Osteoblast (primary cell): ENCODE data around the gene KLHDC4. TPM values are rescaled to one million over a fixed set of nuclear protein-coding genes. Genes with fewer than 3 reads are reported as not detected.

Experiments used
- DNase-seq: peaks from one replicate; pipeline ENCODE4 v3.0.0; 2011; ENCODE audit warnings: low spot score, mixed read lengths; ENCODE audit not compliant: insufficient read length; ENCODE audit errors: missing footprints
- H2AFZ ChIP-seq: 2 replicates; pipeline ENCODE4 v1.6.0; 2011; ENCODE audit warnings: mild to moderate bottlenecking, low read length
- H3K27ac ChIP-seq: 2 replicates; pipeline ENCODE4 v1.5.1; 2011; ENCODE audit warnings: mild to moderate bottlenecking, low read depth, low read length, moderate library complexity
- H3K27me3 ChIP-seq: 2 replicates; pipeline ENCODE4 v1.6.0; 2012; ENCODE audit warnings: mild to moderate bottlenecking, control low read depth, inconsistent platforms, low read length, moderate library complexity; ENCODE audit not compliant: insufficient read depth
- H3K36me3 ChIP-seq: 2 replicates; pipeline ENCODE4 v1.5.1; 2011; ENCODE audit warnings: mild to moderate bottlenecking, low read length, control low read depth, moderate library complexity; ENCODE audit not compliant: insufficient read depth
- H3K4me1 ChIP-seq: 2 replicates; pipeline ENCODE4 v1.5.1; 2011; ENCODE audit warnings: mild to moderate bottlenecking, low read length, control low read depth, moderate library complexity; ENCODE audit not compliant: insufficient read depth
- H3K4me2 ChIP-seq: 2 replicates; pipeline ENCODE4 v1.6.0; 2011; ENCODE audit warnings: mild to moderate bottlenecking, low read length; ENCODE audit not compliant: insufficient read depth
- H3K4me3 ChIP-seq: fragments of 200-600 bp; sonication (generic); 3 replicates; pipeline ENCODE4 v1.5.1; 2012; ENCODE audit warnings: mild to moderate bottlenecking, low read length, inconsistent platforms; ENCODE audit not compliant: insufficient read depth
- H3K79me2 ChIP-seq: 2 replicates; pipeline ENCODE4 v1.6.0; 2012; ENCODE audit warnings: mild to moderate bottlenecking, low read length, control low read depth, inconsistent platforms; ENCODE audit not compliant: insufficient read depth
- H3K9me3 ChIP-seq: 2 replicates; pipeline ENCODE4 v1.5.1; 2011; ENCODE audit warnings: low read depth, low read length, control low read depth
- H4K20me1 ChIP-seq: 2 replicates; pipeline ENCODE4 v1.6.0; 2012; ENCODE audit warnings: mild to moderate bottlenecking, low read length, control low read depth; ENCODE audit not compliant: insufficient read depth
- total RNA-seq: library from RNA; depleted of rRNA; stranded (reverse); fragments of >200 nt; gene quantifications from 2 replicates; pipeline ENCODE4 v1.2.3, GENCODE V29; 2012
- TF ChIP-seq, protein P1 (sequence below): IDR thresholded peaks from 2 replicates; pipeline ENCODE4 v1.5.1; 2011; ENCODE audit warnings: mild to moderate bottlenecking, low read depth, low read length, moderate library complexity; ENCODE audit errors: extremely low read depth

Gene KLHDC4
- total RNA-seq, 1 donor, result 22.1 TPM

DNA sequence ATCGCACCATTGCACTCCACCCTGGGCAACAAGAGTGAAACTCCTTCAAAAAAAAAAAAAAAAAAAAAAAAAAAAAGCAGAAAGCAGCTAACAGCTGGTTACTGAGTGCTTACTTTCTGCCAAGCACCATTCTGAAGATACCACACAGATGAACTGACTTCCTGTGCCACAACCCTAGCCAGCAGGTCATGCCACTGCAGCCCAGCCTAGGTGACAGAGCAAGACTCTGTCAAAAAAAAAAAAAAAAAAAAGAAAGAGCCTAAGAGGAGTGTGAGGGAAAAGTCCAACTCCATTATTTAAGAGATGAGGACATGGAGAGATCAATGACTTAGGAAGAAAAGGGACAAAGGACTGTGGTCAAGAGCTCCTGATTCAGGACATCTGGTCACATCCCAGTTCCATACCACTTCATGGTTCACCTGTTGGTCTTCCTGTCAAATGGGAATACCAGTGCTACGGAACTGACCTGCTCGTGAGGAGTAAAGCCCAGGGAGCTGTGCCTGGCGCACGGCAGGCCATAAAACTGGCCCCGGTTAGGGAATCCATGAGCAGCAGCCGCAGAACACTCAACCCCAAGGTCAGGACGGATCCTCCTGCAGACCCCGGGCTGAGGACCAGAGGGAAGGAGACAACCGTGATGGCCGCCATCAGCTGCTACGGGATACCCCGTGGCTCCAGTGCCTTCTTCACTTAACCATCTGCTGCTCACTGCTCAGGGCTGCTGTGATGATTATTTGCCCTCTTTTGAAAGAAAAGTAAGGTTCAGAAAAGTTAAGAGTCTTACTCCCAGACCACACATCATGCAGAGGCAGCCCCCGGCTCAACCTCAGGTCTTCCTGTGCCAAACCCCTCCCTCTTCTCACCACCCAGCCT, 950 bp downstream of the KLHDC4 start:
- H3K27ac ChIP-seq, result peak overlapping the region; percentile 92
- DNase-seq, result no peak

DNA sequence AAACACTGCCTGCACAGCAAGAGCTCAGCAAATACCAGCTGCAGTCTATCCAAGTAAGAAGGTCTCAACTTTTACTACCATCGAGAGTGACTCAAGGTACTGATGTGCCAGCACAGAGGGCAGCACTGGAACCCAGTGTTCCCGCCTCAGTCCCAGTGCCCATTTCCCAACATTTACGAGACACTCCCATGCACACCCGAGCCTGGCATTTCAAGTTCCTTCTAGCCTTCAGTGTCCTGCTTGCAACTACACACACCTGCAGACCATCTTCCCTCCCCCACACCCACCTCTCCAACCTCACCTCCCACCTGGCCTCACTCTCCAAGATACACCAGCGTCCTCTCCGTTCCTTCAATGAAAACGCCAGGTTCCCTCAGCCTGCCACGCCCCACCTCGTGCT, 3.2 kb downstream of the KLHDC4 start:
- Histone ChIP-seq H3K27me3 (no peaks in the 10 kb centered on the region), H3K36me3 (peaks cover 18% of the 10 kb centered on the region), H3K4me1 (peaks cover 13% of the 10 kb centered on the region), H3K27ac (no peak overlapping the region), H4K20me1 (peaks cover 2% of the 10 kb centered on the region), H3K4me2 (no peak overlapping the region), H2AFZ (no peak overlapping the region), H3K4me3 (no peak overlapping the region), H3K79me2 (peaks cover 36% of the 10 kb centered on the region), H3K9me3 (no peaks in the 10 kb centered on the region)
- peak; percentile 83 for DNase-seq
- TF ChIP-seq, protein P1, sequence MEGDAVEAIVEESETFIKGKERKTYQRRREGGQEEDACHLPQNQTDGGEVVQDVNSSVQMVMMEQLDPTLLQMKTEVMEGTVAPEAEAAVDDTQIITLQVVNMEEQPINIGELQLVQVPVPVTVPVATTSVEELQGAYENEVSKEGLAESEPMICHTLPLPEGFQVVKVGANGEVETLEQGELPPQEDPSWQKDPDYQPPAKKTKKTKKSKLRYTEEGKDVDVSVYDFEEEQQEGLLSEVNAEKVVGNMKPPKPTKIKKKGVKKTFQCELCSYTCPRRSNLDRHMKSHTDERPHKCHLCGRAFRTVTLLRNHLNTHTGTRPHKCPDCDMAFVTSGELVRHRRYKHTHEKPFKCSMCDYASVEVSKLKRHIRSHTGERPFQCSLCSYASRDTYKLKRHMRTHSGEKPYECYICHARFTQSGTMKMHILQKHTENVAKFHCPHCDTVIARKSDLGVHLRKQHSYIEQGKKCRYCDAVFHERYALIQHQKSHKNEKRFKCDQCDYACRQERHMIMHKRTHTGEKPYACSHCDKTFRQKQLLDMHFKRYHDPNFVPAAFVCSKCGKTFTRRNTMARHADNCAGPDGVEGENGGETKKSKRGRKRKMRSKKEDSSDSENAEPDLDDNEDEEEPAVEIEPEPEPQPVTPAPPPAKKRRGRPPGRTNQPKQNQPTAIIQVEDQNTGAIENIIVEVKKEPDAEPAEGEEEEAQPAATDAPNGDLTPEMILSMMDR, result no peak

More for the DNA sequence above, 950 bp downstream of the KLHDC4 start:
- H4K20me1 ChIP-seq, result peaks cover under 1% of the 10 kb centered on the region
- H3K4me3 ChIP-seq, result peak overlapping the region; percentile 96
- no peaks in the 10 kb centered on the region for H3K27me3 ChIP-seq
- peak overlapping the region; percentile 99 for H3K4me2 ChIP-seq
- H2AFZ ChIP-seq, result peak overlapping the region; percentile 96
- peaks cover 36% of the 10 kb centered on the region for H3K79me2 ChIP-seq
- peaks cover 18% of the 10 kb centered on the region for H3K36me3 ChIP-seq
- TF ChIP-seq, protein P1, result no peak
- no peaks in the 10 kb centered on the region for H3K9me3 ChIP-seq
- peaks cover 13% of the 10 kb centered on the region for H3K4me1 ChIP-seq

DNA sequence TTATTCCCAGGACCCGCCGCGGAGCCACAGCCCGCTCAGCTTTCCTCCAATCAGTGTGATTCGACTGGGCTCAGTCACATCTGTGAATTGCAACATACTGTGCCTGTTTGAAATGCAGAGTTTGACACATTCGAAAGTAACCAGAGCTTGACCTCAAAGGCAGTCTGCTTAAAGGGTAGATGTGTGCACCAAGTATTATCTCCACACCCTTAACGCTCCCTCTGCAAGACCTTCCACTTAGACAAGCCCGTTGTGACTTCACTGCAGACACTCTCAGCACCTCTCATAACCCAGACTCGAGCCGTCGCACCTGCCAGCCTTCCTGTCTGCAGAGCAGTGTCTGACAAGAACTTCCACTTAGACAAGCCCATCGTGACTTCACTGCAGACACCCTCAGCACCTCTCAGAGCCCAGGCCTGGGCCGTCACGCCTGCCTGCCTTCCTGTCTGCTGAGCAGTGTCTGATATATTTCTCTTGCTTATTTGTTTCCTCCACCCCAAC, 3.7 kb downstream of the KLHDC4 start:
- Histone ChIP-seq H3K36me3 (peaks cover 20% of the 10 kb centered on the region), H3K4me2 (no peak overlapping the region), H3K27ac (no peak overlapping the region), H3K4me3 (no peak overlapping the region), H3K79me2 (peaks cover 36% of the 10 kb centered on the region), H3K27me3 (no peaks in the 10 kb centered on the region), H4K20me1 (peaks cover 2% of the 10 kb centered on the region), H2AFZ (no peak overlapping the region), H3K9me3 (no peaks in the 10 kb centered on the region), H3K4me1 (peaks cover 13% of the 10 kb centered on the region)
- no peak for DNase-seq
- TF ChIP-seq, protein P1, result no peak

- no peaks in the 10 kb centered on the region for H3K9me3 ChIP-seq
- H3K4me3 ChIP-seq, result no peak overlapping the region
- H2AFZ ChIP-seq, result no peak overlapping the region
- no peak overlapping the region for H3K27ac ChIP-seq
- no peaks in the 10 kb centered on the region for H3K27me3 ChIP-seq
- peak; percentile 39 for DNase-seq
- peaks cover 27% of the 10 kb centered on the region for H3K36me3 ChIP-seq
- no peak overlapping the region for H3K4me2 ChIP-seq
- H4K20me1 ChIP-seq, result peaks cover 2% of the 10 kb centered on the region
- TF ChIP-seq, protein P1, result no peak
- H3K79me2 ChIP-seq, result peaks cover 36% of the 10 kb centered on the region
- peaks cover 7% of the 10 kb centered on the region for H3K4me1 ChIP-seq
These were observed 4.7 kb downstream of the KLHDC4 start for GRCh38 chr16:87761060-87761459.
